H9 (cell line): Measurements from ENCODE around the gene QARS1. TPM values are rescaled to one million over a fixed set of nuclear protein-coding genes. Genes with fewer than 3 reads are reported as not detected.

Experiments used
- DNase-seq: peaks from one replicate; pipeline ENCODE4 v3.0.0-alpha.2; 2017
- H2AFZ ChIP-seq: one replicate; pipeline ENCODE4 v1.6.1; 2013; ENCODE audit warnings: mild to moderate bottlenecking, low read length, control low read depth, moderate library complexity
- H2AK5ac ChIP-seq: 2 replicates; pipeline ENCODE4 v1.6.1; 2013; ENCODE audit warnings: low read length, control low read depth, mixed read lengths; ENCODE audit not compliant: insufficient read length
- H2BK120ac ChIP-seq: one replicate; pipeline ENCODE4 v1.6.1; 2013; ENCODE audit warnings: low read depth, mild to moderate bottlenecking, low read length, control low read depth, inconsistent platforms; ENCODE audit not compliant: poor library complexity, severe bottlenecking
- H2BK12ac ChIP-seq: 2 replicates; pipeline ENCODE4 v1.6.1; 2013; ENCODE audit warnings: low read length, control low read depth, mixed read lengths, low read depth; ENCODE audit not compliant: insufficient read length
- H2BK15ac ChIP-seq: 2 replicates; pipeline ENCODE4 v1.6.1; 2013; ENCODE audit warnings: low read depth, low read length, control low read depth
- H2BK20ac ChIP-seq: one replicate; pipeline ENCODE4 v1.6.1; 2013; ENCODE audit warnings: low read depth, mild to moderate bottlenecking, low read length, control low read depth, inconsistent platforms; ENCODE audit not compliant: poor library complexity, severe bottlenecking
- H2BK5ac ChIP-seq: 2 replicates; pipeline ENCODE4 v1.6.1; 2013; ENCODE audit warnings: low read length, control low read depth, mixed read lengths; ENCODE audit not compliant: insufficient read length
- H3K14ac ChIP-seq: 2 replicates; pipeline ENCODE4 v1.6.1; 2013; ENCODE audit warnings: low read length, control low read depth; ENCODE audit not compliant: insufficient read depth
- H3K18ac ChIP-seq: 2 replicates; pipeline ENCODE4 v1.6.1; 2013; ENCODE audit warnings: low read depth, mild to moderate bottlenecking, mixed read lengths, low read length, control low read depth; ENCODE audit not compliant: insufficient read length
- H3K23ac ChIP-seq: 2 replicates; pipeline ENCODE4 v1.6.1; 2013; ENCODE audit warnings: low read length, control low read depth, mixed read lengths, low read depth; ENCODE audit not compliant: insufficient read length
- H3K23me2 ChIP-seq: 2 replicates; pipeline ENCODE4 v1.6.1; 2013; ENCODE audit warnings: low read depth, mild to moderate bottlenecking, mixed read lengths, low read length, control low read depth; ENCODE audit not compliant: insufficient read length, poor library complexity, severe bottlenecking
- H3K27ac ChIP-seq: 2 replicates; pipeline ENCODE4 v1.5.1; 2013; ENCODE audit warnings: low read length, control low read depth, mixed read lengths, low read depth; ENCODE audit not compliant: insufficient read length
- H3K27me3 ChIP-seq: 2 replicates; pipeline ENCODE4 v1.6.1; 2013; ENCODE audit warnings: low read length, control low read depth, inconsistent platforms; ENCODE audit not compliant: insufficient read depth
- H3K4ac ChIP-seq: 2 replicates; pipeline ENCODE4 v1.6.1; 2013; ENCODE audit warnings: low read depth, mild to moderate bottlenecking, control low read depth, inconsistent platforms, low read length, moderate library complexity
- H3K4me1 ChIP-seq: 2 replicates; pipeline ENCODE4 v1.6.1; 2013; ENCODE audit warnings: low read length, control low read depth, inconsistent platforms; ENCODE audit not compliant: insufficient read depth
- H3K4me2 ChIP-seq: 2 replicates; pipeline ENCODE4 v1.6.1; 2013; ENCODE audit warnings: low read length, control low read depth, mixed read lengths; ENCODE audit not compliant: insufficient read length, insufficient read depth
- H3K56ac ChIP-seq: 2 replicates; pipeline ENCODE4 v1.6.1; 2013; ENCODE audit warnings: low read depth, mild to moderate bottlenecking, mixed read lengths, low read length, control low read depth; ENCODE audit not compliant: insufficient read length
- H3K79me1 ChIP-seq: 2 replicates; pipeline ENCODE4 v1.6.1; 2013; ENCODE audit warnings: low read depth, mild to moderate bottlenecking, moderate library complexity, low read length, control low read depth, inconsistent platforms; ENCODE audit not compliant: insufficient read depth, poor library complexity, severe bottlenecking
- H3K79me2 ChIP-seq: 2 replicates; pipeline ENCODE4 v1.6.1; 2013; ENCODE audit warnings: low read length, control low read depth, inconsistent platforms; ENCODE audit not compliant: insufficient read depth
- H3K9ac ChIP-seq: 2 replicates; pipeline ENCODE4 v1.6.1; 2013; ENCODE audit warnings: low read length, control low read depth, mixed read lengths; ENCODE audit not compliant: insufficient read length; ENCODE audit errors: extremely low read depth
- H3K9me3 ChIP-seq: one replicate; pipeline ENCODE4 v1.6.1; 2013; ENCODE audit warnings: low read depth, low read length, inconsistent platforms; ENCODE audit not compliant: control insufficient read depth
- H3T11ph ChIP-seq: one replicate; pipeline ENCODE4 v1.6.1; 2013; ENCODE audit warnings: mild to moderate bottlenecking, low read length, control low read depth, inconsistent platforms
- H4K20me1 ChIP-seq: one replicate; pipeline ENCODE4 v1.6.1; 2013; ENCODE audit not compliant: control insufficient read depth, insufficient read length, insufficient read depth
- H4K5ac ChIP-seq: 2 replicates; pipeline ENCODE4 v1.6.1; 2013; ENCODE audit warnings: low read depth, mild to moderate bottlenecking, mixed read lengths, low read length, control low read depth; ENCODE audit not compliant: insufficient read length
- H4K8ac ChIP-seq: replicated peaks from 2 replicates; pipeline ENCODE4 v1.6.1; 2013; ENCODE audit warnings: low read length, control low read depth, mixed read lengths, low read depth; ENCODE audit not compliant: insufficient read length
- H4K91ac ChIP-seq: 2 replicates; pipeline ENCODE4 v1.6.1; 2013; ENCODE audit warnings: low read depth, mild to moderate bottlenecking, moderate library complexity, mixed read lengths, low read length, control low read depth; ENCODE audit not compliant: insufficient read length
- H3K27ac Mint-ChIP-seq, 3 experiments: 2 replicates in 2 of 3; 3 replicates in 1 of 3; pipeline ENCODE4 v1.8.0; 2020 to 2021; ENCODE audit warnings: mixed read lengths in 3 of 3, mild to moderate bottlenecking in 1 of 3, moderate library complexity in 1 of 3
- H3K27me3 Mint-ChIP-seq: 2 replicates; pipeline ENCODE4 v1.8.0; 2021; ENCODE audit warnings: low read depth, mild to moderate bottlenecking, moderate library complexity, mixed read lengths
- H3K36me3 Mint-ChIP-seq, 3 experiments: 2 replicates in 2 of 3; 3 replicates in 1 of 3; pipeline ENCODE4 v1.8.0; 2020 to 2021; ENCODE audit warnings: low read depth in 3 of 3, mixed read lengths in 3 of 3; ENCODE audit not compliant: insufficient read depth in 1 of 3
- H3K4me1 Mint-ChIP-seq, 2 experiments: 2 replicates each; pipeline ENCODE4 v1.8.0; 2020; ENCODE audit warnings: mixed read lengths in 2 of 2
- H3K4me3 Mint-ChIP-seq, 2 experiments: 2 replicates in 1 of 2; 3 replicates in 1 of 2; pipeline ENCODE4 v1.8.0; 2020 to 2021; ENCODE audit warnings: mild to moderate bottlenecking in 2 of 2, mixed read lengths in 2 of 2, moderate library complexity in 1 of 2
- H3K9me3 Mint-ChIP-seq, 2 experiments: 2 replicates in 1 of 2; 3 replicates in 1 of 2; pipeline ENCODE4 v1.8.0; 2020; ENCODE audit warnings: mild to moderate bottlenecking in 2 of 2, mixed read lengths in 2 of 2, moderate library complexity in 1 of 2
- CTCF ChIP-seq: fragments of 200-600 bp; sonication (generic); conservative IDR thresholded peaks from 3 replicates; pipeline ENCODE4 v1.8.0; 2021; ENCODE audit warnings: antibody characterized with exemption, mild to moderate bottlenecking
- WGBS: extraction: QIAGEN DNeasy Blood & Tissue Kit; methylation state at CpG from one replicate; pipeline ENCODE4 v1.1.7; 2013; ENCODE audit warnings: missing lambda C conversion rate, low lambda C conversion rate, mixed read lengths; ENCODE audit not compliant: insufficient read length; ENCODE audit errors: extremely low coverage; 5-methylcytosine and 5-hydroxymethylcytosine counted together
- total RNA-seq: library from RNA; stranded (reverse); gene quantifications from 2 replicates; pipeline ENCODE4 v1.2.1, GENCODE V29; 2021

QARS1 gene
- total RNA-seq, 1 experiment from 2014 or later = 390 TPM

DNA sequence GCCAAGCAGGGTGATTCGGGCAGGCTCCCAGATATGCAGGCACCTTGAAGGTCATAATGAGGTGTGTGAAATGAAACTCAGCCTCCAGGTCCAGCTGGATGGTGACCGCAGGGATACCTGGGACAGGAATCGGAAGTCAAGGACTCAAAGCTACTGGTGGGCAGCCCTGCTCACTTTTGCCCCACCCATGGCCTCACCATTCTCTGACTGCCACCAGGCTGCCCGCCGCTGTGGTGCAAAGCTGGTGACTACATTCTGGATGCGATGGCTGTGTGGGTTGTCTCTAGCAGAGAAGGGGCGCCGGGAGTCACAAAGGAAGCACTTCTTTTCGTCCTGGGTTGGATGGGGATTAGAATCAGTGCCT is 27.5 kb upstream of the QARS1 start:
- no peak overlapping the region for H2BK12ac ChIP-seq
- no peak overlapping the region for H2AFZ ChIP-seq
- no peak overlapping the region for H3K14ac ChIP-seq
- no peaks in the 10 kb centered on the region for H4K20me1 ChIP-seq
- Mint-ChIP-seq H3K4me1 (peaks cover 8 to 12% of the 10 kb centered on the region in 2 experiments; a peak in 3 of 4 replicates), H3K27ac (no peak overlapping the region; a peak in 1 of 7 replicates), H3K27me3 (peaks cover 3% of the 10 kb centered on the region), H3K4me3 (peak overlapping the region; percentile 83 to 93), H3K36me3 (peaks cover 0 to 6% (median 5%) of the 10 kb centered on the region in 3 experiments; a peak in 2 of 7 replicates), H3K9me3 (no peaks in the 10 kb centered on the region)
- H4K5ac ChIP-seq = no peak overlapping the region
- H3K79me2 ChIP-seq = no peaks in the 10 kb centered on the region
- no CpG with 5 or more reads among the region's 9 CpGs for WGBS
- H4K8ac ChIP-seq = no peak overlapping the region
- no peak overlapping the region for H2BK120ac ChIP-seq
- H3K4ac ChIP-seq = no peak overlapping the region
- no peak overlapping the region for H3K18ac ChIP-seq
- no peak overlapping the region for H3K56ac ChIP-seq
- H3K23ac ChIP-seq = no peak overlapping the region
- no peak overlapping the region for H2BK5ac ChIP-seq
- no peaks in the 10 kb centered on the region for H3K27me3 ChIP-seq
- no peak overlapping the region for H2BK20ac ChIP-seq
- H3K4me1 ChIP-seq = peaks cover 2% of the 10 kb centered on the region; the same call in 1 of the 2 replicates
- peaks cover 15% of the 10 kb centered on the region for H3K23me2 ChIP-seq
- H3K4me2 ChIP-seq = peak overlapping the region; percentile 97
- H3K9me3 ChIP-seq = no peaks in the 10 kb centered on the region
- no peak overlapping the region for H2BK15ac ChIP-seq
- peak overlapping the region; percentile 29 for H3K9ac ChIP-seq
- H4K91ac ChIP-seq = no peak overlapping the region
- no peak overlapping the region for H3K27ac ChIP-seq
- no peaks in the 10 kb centered on the region for H3K79me1 ChIP-seq
- no peak overlapping the region for H2AK5ac ChIP-seq
- DNase-seq = no peak
- no peak overlapping the region for H3T11ph ChIP-seq
- TF ChIP-seq CTCF = no peak
